ENCODE data around the gene BTBD2.
A peak's percentile ranks its signal among the peaks of the same experiment; 100 is the strongest.

The BTBD2 gene

DNA sequence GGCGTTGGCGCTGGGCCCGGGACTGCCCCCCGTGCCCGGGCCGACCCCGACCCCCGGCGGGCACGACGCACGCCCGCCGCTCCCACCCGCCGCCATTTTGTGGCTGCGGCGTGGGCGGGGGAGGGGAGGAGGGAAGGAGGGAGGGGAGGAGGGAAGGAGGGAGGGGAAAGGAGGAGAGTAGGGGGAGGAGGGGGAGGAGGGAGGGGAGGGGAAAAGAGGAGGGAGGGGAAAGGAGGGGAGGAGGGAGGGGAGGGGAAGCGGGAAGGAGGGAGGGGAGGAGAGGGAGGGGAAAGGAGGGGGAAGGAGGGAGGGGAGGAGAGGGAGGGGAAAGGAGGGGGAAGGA is at the start of gene BTBD2:
TSS of gene BTBD2 (minus strand) at position 107 of the 343 bp plus-strand sequence. CDS start at position 96, 11 bp downstream.
- DNase-seq = peak; percentile 80

DNA sequence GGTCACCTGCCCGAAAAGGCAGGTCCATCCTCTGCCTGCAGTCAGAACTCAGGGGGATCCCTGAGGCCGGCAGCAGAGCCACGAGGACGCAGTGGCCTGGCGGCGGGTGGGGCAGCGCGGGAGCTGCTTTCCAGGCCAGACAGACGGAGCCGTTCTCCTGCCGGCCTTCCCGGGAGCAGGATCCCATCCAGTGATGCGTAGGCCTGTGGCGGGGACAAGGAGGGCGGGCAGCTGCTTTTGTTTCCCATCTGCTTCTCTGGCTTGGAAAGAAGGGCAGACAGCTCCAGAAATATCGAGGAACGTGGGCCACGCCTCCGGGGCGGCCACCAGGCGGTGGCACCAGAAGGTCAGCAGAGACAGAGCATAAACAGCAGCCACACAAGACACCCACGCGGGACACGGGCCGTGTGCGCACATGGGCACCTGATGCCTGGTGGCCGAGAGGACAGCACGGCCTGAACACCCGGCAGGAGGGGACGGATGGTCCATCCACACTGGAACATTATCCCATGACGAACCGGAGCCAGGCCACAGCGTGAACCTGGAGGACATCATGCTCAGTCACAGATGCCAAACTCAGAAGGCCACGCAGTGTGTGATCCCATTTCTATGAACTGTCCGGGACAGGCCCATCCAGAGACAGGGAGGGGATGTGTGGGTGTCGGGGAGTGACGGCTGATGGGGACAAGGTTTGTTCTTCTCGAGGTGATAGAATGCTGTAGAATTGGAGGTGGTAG is 49.4 kb upstream of the BTBD2 start:
- DNase-seq = no peak

DNA sequence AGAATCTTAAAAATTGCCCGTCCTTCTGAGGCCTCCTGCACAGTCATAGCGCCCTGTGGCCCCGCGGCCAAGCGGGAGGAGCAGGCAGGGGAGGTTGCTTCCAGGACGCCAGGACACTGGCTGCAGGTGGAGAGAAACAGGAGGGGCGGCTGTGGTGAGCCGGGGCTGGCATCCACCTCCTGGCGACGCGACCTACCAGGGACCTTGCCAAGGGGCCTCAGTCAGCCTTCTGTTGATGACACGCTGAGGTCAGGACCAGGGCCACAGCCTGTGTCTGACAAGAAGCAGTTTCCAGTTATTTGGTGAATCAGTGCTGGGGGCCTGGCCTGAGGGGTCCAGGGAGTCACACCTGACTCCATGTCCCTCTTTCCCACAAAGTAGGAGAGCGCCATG is 48.9 kb upstream of the BTBD2 start:
- DNase-seq = no peak

DNA sequence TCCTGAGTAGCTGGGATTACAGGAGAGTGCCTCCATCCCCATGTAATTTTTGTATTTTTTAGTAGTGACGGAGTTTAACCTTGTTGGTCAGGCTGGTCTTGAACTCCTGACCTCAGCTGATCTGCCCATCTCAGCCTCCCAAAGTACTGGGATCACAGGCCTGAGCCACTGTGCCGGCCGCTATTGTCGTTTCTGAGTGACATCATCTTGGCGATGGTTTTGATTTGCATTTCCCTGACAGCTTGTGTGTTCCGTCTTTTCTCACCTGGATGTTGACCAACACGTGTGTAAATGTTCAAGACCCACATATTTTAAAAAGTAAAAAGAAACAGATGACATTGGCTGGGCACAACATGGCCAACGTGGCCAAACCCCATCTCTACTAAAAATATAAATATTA is 48.3 kb upstream of the BTBD2 start:
- DNase-seq = no peak

DNA sequence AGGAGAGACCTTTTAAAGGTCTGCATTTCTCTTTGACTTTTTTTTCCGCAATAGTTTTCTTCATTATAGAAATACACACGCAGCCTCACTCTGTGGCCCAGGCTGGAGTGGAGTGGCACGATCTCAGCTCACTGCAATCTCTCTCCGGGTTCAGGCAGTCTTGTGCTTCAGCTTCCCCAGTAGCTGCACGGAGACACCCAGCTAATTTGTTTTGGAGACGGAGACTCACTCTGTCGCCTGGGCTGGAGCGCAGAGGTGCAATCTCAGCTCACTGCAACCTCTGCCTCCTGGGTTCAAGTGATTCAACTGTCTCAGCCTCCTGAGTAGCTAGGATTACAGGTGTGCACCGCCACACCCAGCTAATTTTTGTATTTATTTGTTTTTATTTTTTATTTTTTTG is 47.3 kb upstream of the BTBD2 start:
- no peak for DNase-seq

DNA sequence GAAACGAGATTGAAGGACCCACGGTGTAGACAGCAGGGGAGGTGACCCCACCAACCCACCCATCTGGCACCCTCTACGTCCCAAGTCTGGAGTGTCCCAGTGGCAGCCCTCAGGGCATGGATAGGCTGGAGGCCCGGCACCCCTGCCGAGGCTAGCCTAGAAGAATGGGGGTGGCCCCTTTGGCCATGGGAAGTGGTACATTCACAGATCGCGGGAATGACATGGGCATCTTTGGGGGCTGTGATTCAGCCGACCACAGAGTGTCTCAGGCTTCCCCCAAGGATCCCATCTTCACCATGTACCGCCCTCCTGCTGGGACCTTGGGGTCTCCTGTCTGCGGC is 46.8 kb upstream of the BTBD2 start:
- no peak for DNase-seq

DNA sequence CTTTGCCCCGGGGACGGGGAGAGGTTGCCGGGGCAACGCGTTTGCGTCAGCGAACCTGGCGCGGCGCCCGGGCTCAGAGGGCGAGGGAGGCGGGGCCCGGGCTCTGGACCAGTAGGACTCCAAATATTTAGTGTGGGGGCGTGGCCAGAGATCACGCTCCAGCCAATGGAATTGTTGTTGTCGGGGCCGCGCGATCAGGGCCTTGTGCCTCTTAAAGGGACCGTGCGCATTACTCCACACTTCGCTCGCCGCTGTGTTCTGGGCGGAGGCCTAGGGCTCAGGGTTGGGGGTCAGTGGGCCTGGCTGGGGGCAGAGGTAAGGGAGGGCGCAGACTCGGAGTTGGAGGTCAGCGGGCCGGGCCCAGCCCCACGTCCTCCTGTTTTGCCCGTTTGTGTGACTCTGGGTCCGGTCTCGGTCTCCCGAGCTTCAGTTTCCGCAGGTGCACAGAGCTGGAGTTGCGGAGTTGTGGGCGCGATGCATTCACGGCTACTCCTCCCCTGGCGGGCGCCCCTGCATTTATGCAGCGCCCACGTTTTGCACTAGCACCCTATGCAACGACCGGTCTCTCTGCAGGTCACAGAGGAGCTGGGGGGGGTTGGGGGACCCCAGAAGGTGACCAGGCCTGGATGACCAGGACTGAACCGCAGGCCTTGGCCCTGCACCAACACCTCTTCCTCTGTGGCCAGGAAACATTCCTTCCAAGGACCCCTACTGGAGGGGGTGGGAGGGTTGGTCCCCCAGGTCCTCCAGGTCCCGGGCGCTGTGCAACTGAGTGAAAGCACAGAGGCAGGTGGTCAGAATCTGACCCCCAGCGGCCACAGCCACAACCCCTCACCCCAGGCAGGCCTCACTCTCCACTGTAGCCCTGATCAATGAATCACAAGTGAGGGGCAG is 46.2 kb upstream of the BTBD2 start:
- peak; percentile 99 for DNase-seq

DNA sequence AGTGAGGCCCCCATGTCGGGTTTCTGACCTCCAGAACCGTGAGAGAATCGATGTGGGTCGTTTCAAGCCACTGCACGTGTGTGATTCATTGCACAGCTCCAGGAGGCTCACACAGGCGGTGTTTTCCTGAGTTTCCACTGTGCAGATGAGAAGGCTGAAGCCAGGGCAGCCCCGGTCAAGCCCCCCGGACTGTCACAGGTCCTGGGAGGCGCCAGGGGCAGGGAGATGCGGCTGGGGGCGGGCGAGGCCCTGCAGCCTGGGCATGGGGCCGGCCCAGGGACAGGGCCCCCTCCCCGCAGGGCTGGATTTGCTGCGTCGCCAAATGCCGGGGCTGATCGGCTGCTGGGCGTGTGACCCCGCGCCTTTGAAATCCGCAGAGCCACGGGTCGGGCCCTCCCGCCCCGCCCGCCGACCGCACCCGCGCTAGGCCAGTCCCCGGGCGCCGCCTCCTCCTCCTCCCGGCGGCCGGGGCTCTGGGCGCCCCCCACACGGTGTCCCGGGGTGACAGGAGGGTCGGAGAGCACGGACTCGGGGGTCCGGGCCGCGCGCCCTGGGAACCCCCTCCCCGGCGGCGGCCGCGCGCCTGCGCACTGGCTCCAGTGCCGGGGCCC is 45.5 kb upstream of the BTBD2 start:
- peak; percentile 88 for DNase-seq

DNA sequence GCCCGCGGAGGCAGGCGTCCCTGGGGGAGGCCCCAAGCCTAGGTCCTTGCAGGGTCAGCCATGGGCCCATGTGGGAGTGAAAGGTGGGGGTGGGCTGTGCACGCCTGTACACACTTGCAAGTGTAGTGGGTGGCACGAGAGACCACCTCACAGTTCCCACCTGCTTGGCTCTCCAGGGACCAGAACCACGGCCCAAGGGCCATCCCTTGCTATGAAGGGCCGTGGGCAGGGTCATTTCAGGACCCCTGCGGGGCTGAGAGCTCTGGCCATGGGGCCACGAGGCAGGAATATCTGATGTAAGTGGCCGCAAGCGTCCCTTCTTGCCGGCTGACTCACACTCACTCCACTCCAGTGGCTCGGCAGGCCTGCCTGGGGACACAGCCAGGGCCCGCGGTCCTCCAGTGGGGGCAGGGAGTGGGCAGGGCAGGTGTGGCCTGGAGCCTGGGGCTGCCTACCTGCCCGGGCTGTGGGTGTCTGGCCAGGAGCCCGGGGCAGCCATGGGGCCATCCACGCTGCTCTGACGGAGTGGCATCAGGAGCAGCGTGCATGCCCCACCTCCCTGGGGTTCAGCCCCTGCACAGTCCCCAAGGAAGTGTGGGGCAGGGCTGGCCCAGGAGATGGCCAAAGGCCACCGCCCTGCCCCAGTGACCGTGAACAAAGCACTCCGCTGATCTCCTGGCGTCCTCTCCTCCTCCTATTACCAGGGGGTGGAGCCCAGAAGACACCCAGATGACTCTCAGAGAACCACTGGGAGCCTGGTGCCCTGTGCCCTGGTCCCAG is 44.1 kb upstream of the BTBD2 start:
- peak; percentile 46 for DNase-seq

DNA sequence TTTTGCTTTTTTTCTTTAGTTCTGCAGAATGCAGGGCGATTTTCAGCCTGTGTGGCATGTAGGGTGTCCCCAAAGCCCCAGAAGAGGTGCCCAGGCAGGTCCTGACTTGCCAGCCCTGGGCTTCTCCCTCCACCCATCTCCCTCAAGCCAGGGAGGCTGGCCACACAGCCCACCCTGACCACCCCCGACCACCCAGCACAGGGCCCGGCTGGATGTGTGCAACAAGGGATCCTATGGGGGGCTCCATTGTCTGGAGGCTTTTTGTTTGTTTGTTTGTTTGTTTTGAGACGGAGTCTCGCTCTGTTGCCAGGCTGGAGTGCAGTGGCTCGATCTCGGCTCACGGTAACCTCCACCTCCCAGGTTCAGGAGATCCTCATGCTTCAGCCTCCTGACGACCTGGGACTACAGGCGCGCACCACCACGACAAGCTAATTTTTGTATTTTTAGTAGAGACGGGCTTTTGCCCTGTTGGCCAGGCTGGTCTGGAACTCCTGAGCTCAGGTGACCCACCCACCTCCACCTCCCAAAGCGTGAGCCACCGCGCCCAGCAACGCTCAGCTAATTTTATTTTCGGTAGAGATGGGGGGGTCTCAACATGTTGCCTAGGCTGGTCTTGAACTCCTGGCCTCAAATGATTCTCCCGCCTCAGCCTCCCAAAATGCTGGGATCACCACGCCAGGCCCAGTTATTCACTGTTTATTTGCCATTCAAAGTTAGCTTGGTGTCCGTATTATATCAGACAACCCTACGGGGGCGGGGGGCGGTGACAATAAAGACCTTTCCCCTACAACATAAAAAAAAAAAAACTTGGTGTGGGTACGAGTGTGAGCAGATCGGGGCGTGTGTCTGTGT is 43.3 kb upstream of the BTBD2 start:
- no peak for DNase-seq

DNA sequence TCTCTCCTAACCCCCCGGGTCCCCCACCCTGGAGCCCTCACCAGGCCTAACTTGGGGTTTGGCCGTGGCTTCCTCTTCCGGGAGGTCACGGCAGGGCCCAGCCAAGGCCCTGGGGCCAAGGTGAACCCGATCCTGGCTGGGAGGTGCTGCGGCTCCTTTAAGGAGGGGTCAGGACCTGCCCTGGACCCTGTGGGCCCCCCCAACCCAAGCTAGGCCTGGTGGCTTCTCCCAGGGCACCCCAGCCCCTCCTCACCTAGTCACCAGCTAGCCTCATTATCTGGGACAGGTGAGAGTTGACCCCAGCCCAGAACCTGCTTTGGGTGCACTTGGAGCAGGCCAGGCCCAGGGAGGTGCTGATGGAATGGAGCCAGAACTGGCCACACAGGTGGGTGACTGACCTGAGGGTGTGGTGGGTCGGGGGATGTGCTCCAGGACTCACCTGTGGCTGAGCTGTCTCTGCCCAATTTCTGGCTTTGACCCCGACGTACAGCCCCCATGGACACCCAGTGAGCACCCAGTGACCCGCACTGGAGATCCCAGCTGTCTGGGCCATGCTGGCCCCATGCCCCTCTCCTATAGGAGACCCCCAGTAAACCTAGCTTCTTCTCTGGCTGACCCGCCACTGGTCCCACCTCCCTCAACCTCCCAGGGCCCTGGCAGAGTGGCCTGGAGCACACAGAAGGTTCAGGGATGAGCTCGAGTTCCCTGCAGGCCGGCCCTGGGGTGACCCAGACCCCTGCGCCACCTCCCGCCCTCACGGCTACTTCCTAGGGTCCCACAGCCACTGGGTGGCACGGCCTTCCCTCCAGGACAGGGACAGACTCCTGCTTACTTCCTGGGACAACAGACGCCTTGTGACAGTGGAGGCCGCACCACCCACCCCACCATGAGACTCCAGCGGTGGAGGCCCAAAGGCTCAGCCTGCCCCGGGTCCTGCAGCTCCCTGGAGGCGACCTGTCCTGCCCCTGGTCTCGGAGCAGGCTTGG is 42.3 kb upstream of the BTBD2 start:
- peak; percentile 33 for DNase-seq

DNA sequence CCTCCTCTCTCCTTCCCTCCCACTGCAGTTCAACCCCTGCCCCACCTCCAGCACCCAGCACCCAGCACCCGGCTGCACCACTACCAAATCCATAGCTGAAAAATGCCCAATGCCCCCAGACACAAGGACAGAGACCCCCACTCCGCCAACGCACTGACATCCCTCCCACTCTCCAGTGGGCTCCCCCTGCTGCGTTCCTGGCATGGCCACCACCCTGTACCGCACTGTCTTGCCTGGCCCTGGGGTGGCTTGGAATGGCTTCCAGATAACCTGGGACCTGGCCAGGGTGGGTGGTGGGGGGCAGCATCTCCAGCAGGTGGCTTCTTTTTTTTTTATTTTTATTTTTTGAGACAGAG is 41.3 kb upstream of the BTBD2 start:
- no peak for DNase-seq

DNA sequence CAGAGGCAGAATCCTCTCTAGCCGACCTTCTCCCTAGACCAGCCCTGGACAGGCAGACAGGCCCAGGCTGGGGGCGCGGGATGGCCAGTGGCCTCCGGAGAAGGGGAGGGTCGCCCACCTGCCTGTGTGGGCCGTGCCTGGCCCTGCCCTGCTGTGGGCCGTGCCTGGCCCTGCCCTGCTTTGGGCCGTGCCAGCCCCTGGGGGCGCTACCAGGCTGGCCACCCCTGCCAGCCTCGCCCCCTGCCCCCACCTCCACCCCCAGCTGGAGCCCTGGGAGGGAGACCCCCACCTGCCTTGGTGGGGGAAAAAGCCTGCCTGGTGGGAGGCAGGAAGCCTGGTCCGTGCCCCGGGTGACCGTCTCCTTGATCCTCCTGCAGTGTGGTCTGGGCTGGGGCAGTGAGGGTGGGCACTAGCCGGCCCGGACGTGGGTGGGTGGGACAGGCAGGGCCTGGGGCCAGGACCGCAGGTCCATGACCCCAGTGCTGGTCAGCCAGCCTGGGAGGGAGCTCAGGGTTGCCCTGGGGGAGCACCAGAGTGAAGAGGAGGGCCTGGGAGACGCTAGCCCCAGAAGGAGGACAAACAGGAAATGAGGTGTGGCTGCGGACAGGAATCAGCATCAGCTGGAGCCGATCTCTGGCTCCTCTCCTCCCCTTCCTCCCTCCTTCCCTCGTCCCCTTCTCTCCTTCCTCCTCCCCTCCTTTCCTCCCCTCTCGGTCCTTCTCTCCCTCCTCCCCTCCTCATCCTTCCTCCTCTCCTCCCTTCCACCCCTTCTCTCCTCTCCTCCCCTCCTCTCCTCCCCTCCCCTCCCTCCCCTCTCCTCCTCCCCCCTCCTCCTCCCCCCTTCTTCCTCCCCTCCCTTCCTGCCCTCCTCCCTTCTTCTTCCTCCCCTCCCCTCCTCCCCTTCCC is 40.7 kb upstream of the BTBD2 start:
- peak; percentile 79 for DNase-seq

DNA sequence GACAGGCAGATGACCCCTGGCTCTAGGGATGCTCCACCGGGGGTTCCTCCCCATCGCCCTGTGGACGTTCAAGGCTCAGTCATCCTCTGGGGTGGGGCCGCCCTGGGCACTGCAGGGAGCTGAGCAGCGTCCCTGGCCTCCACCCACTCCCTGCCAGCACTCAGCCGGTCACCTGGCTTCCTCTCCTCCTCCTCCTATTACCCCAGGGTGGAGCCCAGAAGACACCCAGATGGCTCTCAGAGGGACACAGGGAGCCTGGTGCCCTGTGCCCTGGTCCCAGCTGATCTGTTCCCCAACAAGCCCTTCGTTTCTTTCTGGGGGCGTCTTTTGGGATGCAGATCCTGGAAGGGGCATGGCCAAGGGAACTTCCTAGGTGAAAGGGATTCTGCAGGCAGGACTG is 39.2 kb upstream of the BTBD2 start:
- DNase-seq = no peak

DNA sequence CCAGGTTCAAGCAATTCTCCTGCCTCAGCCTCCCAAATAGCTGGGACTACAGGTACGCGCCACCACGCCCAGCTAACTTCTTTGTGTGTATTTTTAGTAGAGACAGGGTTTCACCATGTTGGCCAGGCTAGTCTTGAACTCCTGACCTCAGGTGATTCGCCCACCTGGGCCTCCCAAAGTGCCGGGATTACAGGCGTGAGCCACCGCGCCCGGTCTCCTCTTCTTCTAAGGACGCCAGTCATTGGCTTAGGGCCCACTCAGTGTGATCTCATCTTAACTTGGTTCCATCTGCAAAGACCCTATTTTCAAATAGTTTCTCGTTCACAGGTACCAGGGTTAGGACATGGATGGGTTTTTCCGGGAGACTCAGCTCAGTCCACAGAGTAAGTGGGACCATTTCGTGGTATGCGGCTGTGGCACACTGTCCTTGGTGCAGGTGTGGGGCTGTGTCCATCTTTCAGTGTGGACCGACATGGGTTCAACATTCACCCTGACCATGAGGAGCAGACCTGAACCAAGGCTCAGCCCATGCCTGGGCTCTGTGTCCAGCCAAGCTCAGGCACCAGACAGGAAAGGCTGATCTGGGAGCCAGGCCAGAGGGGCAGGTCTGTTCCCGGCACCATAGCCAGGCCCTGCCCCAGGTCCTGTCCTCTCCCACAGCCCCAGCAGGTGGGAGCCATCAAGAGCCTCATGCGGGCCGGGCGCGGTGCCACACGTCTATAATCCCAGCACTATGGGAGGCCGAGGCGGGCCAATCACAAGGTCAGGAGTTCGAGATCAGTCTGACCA is 38.3 kb upstream of the BTBD2 start:
- peak; percentile 42 for DNase-seq

DNA sequence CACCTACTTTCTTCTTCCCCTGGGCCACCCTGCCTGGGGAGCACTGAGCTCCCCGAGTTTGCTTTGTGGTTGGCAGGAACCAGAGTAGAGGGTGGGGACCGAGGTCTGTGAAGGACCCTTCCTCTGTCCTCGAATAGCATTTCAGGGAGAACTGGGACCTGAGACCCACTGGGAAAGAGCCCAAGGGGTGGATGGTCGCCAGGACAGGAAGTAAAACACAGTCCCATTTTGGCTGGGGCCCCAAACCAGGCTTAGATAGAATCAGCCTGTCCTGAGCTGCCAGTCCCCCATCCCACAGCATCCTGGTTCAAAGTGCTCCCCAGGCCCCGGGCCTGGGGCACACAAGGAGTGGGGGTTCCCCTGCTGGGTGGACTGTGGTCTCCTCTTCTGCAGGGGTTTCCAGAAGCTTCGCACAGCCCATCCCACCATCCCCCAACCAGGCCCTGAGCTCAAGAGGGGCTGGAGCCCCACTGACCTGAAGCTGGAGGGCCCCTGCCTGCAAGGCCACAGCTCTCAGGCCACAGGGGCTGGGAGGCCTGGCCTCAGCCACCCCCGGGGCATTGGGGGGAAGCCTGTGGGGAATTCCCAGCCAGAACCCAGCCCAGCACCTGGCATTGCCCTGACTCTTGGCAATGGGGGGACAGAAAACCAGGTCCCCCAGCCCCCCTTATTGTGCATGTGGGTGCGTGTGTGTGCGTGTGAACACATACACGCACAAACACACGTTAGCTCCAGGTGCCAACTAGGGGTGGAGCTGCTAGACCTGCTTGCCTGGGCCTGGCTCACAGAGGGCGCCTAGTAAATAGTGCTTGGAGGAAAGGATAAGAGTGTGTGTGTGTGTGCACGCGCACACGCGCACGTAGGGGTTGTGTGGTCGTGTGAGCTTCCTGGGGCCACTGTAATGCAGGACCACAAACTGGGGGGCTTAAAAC is 36.5 kb upstream of the BTBD2 start:
- peak; percentile 49 for DNase-seq

DNA sequence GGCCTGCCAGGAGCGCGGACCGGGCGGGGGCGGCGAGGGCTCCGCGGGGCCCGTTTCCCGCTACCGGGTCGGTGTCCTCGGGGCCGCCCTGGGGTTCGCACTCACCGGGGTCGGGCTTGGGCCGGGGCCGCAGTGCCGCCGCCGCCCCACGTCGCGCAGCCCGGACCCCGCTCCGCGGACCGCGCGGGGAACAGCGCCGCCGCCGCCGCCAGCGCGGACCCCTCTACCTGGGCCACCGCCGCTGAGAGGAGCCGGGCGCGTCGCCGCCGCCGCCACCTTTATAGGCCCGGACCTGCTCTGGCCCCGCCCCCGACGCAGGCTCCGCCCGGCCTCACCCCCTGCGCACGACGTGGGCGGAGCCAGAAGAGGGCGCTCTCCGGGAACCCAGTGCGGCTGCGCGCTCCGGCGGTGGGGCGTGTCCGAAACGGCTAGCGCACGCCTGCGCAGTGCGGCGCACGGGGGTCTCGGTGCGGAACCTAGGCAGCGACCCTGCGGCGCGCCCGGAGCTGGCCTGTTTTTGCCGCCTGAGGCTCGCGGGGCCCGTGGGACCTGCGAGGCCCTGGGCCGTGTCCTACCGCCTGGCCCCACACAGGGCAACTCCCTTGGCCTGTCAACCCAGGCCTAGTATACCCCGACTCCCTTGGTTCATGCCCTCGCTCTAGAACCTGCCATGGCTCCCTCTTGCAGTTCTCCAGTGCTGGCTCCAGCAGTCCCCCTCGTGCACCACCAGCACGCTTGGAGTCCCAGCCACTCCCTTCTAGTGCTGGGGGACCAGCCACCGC is 35.7 kb upstream of the BTBD2 start, which contains the start of gene MKNK2:
TSS of gene MKNK2 (minus strand) at position 254 of the 782 bp plus-strand sequence. CDS start 393 bp downstream, outside the sequence.
- peak; percentile 94 for DNase-seq

Data from right hindlimb (tissue), 1 donor.